H1 (cell line): ENCODE measurements around the gene ADORA1. TPM values are rescaled to one million over a fixed set of nuclear protein-coding genes. Genes with fewer than 3 reads are reported as not detected.
A peak's percentile ranks its signal among the peaks of the same experiment; 100 is the strongest.

ENCODE experiments used
- CTCF ChIA-PET: fragments of 300-600 bp; sonication (Branson Sonifier 250); formaldehyde crosslinking; loops from one replicate; lab custom pipeline; 2021; ENCODE audit not compliant: partially characterized antibody; lab: Charles Lee
- POLR2A ChIA-PET: fragments of 300-600 bp; sonication (Branson Sonifier 250); formaldehyde crosslinking; loops from one replicate; lab custom pipeline; 2021; ENCODE audit warnings: inconsistent platforms; ENCODE audit not compliant: partially characterized antibody; lab: Charles Lee
- DNase-seq, 2 experiments: peaks; one replicate each; pipeline versions ENCODE4 v3.0.0 to v3.0.0-alpha.2; 2010 to 2022; ENCODE audit warnings: low spot score in 2 of 2, low read depth in 1 of 2, mixed read lengths in 1 of 2
- FAIRE-seq: peaks from 2 replicates; lab custom pipeline; 2011; peaks lifted over from hg19 to GRCh38; lab: Jason Lieb, UNC
- H2AFZ ChIP-seq: 2 replicates; pipeline ENCODE4 v1.8.1; 2012; ENCODE audit warnings: low read length, inconsistent platforms
- H2AK5ac ChIP-seq: 2 replicates; pipeline ENCODE4 v1.6.1; 2013; ENCODE audit warnings: low read depth, low read length
- H2BK120ac ChIP-seq: replicated peaks from 2 replicates; pipeline ENCODE3; 2013; ENCODE audit warnings: low read depth, low read length, inconsistent platforms
- H2BK12ac ChIP-seq: 2 replicates; pipeline ENCODE4 v1.6.1; 2013; ENCODE audit warnings: low read depth, low read length
- H2BK15ac ChIP-seq: 2 replicates; pipeline ENCODE4 v1.6.1; 2013; ENCODE audit warnings: low read length
- H2BK20ac ChIP-seq: 2 replicates; pipeline ENCODE4 v1.6.1; 2013; ENCODE audit warnings: low read length
- H2BK5ac ChIP-seq: 2 replicates; pipeline ENCODE4 v1.6.1; 2013; ENCODE audit warnings: low read depth, low read length
- H3K14ac ChIP-seq: 2 replicates; pipeline ENCODE4 v1.6.1; 2013; ENCODE audit warnings: inconsistent platforms; ENCODE audit not compliant: insufficient read length
- H3K18ac ChIP-seq: 2 replicates; pipeline ENCODE4 v1.6.1; 2013; ENCODE audit warnings: low read length; ENCODE audit errors: extremely low read depth
- H3K23ac ChIP-seq: 2 replicates; pipeline ENCODE4 v1.6.1; 2013; ENCODE audit warnings: inconsistent platforms; ENCODE audit not compliant: insufficient read length
- H3K23me2 ChIP-seq: 2 replicates; pipeline ENCODE4 v1.6.1; 2013; ENCODE audit warnings: low read depth, low read length
- H3K27ac ChIP-seq: 2 replicates; pipeline ENCODE4 v1.6.1; 2011; ENCODE audit warnings: low read depth, low read length, inconsistent platforms
- H3K27me3 ChIP-seq, 4 experiments: replicated peaks in 1 of 4; 1 replicate in 1 of 4; 2 replicates in 3 of 4; pipeline versions ENCODE4 v1.6.1 to v1.8.1; 2011 to 2013; ENCODE audit warnings: low read length in 3 of 4, mild to moderate bottlenecking in 3 of 4, inconsistent platforms in 2 of 4, mixed read lengths in 2 of 4, moderate library complexity in 1 of 4; ENCODE audit not compliant: control insufficient read depth in 3 of 4, insufficient read depth in 3 of 4; ENCODE audit errors: extremely low read depth in 1 of 4
- H3K36me3 ChIP-seq, 4 experiments: 2 replicates each; pipeline versions ENCODE4 v1.6.1 to v1.8.1; 2011 to 2013; ENCODE audit warnings: mild to moderate bottlenecking in 4 of 4, low read length in 3 of 4, moderate library complexity in 2 of 4, control low read depth in 1 of 4, inconsistent platforms in 1 of 4; ENCODE audit not compliant: insufficient read depth in 4 of 4, control insufficient read depth in 2 of 4
- H3K4ac ChIP-seq: replicated peaks from 2 replicates; pipeline ENCODE3; 2013; ENCODE audit warnings: low read length, low read depth, mixed read lengths, inconsistent platforms; ENCODE audit not compliant: insufficient read length
- H3K4me1 ChIP-seq, 4 experiments: replicated peaks in 1 of 4; 1 replicate in 1 of 4; 2 replicates in 3 of 4; pipeline versions ENCODE4 v1.6.1 to v1.8.1; 2011 to 2013; ENCODE audit warnings: low read length in 3 of 4, inconsistent platforms in 2 of 4, mixed read lengths in 1 of 4; ENCODE audit not compliant: insufficient read depth in 4 of 4, control insufficient read depth in 3 of 4
- H3K4me2 ChIP-seq, 2 experiments: 2 replicates each; pipeline versions ENCODE4 v1.6.1 to v1.8.1; 2011 to 2013; ENCODE audit warnings: low read depth in 2 of 2, low read length in 2 of 2, control low read depth in 1 of 2, inconsistent platforms in 1 of 2, mild to moderate bottlenecking in 1 of 2; ENCODE audit not compliant: insufficient read depth in 1 of 2
- H3K4me3 ChIP-seq, 4 experiments: fragments of 200-600, 300-600 bp in 1 of 4; sonication (generic), shearing (Covaris generic), sonication (Bioruptor Twin) in 1 of 4; 2 replicates each; pipeline versions ENCODE4 v1.5.1 to v1.8.1; 2011 to 2016; ENCODE audit warnings: low read length in 4 of 4, low read depth in 3 of 4, control low read depth in 2 of 4, inconsistent platforms in 2 of 4, mild to moderate bottlenecking in 2 of 4, mixed read lengths in 1 of 4, moderate library complexity in 1 of 4; ENCODE audit not compliant: insufficient read depth in 2 of 4; ENCODE audit errors: extremely low read depth in 1 of 4
- H3K56ac ChIP-seq: replicated peaks from 2 replicates; pipeline ENCODE3; 2013; ENCODE audit warnings: low read depth, mild to moderate bottlenecking, mixed read lengths, low read length, inconsistent platforms; ENCODE audit not compliant: insufficient read length
- H3K79me1 ChIP-seq: 2 replicates; pipeline ENCODE4 v1.6.1; 2013; ENCODE audit warnings: low read depth, low read length, control low read depth
- H3K79me2 ChIP-seq, 2 experiments: 2 replicates each; pipeline versions ENCODE4 v1.6.1 to v1.8.1; 2012 to 2013; ENCODE audit warnings: low read length in 2 of 2, mild to moderate bottlenecking in 2 of 2, inconsistent platforms in 1 of 2; ENCODE audit not compliant: insufficient read depth in 2 of 2, control insufficient read depth in 1 of 2
- H3K9ac ChIP-seq, 4 experiments: replicated peaks in 1 of 4; 1 replicate in 1 of 4; 2 replicates in 3 of 4; pipeline versions ENCODE4 v1.6.1 to v1.8.1; 2011 to 2013; ENCODE audit warnings: low read depth in 3 of 4, low read length in 3 of 4, control low read depth in 2 of 4, mild to moderate bottlenecking in 2 of 4, moderate library complexity in 2 of 4, inconsistent platforms in 1 of 4; ENCODE audit errors: extremely low read depth in 1 of 4
- H3K9me3 ChIP-seq, 2 experiments: 2 replicates each; pipeline versions ENCODE4 v1.6.1 to v1.8.1; 2012 to 2013; ENCODE audit warnings: mild to moderate bottlenecking in 2 of 2, moderate library complexity in 2 of 2, control low read depth in 1 of 2, inconsistent platforms in 1 of 2, low read depth in 1 of 2, low read length in 1 of 2, mixed read lengths in 1 of 2; ENCODE audit not compliant: insufficient read depth in 2 of 2
- H4K20me1 ChIP-seq, 2 experiments: replicated peaks in 1 of 2; 2 replicates each; pipeline versions ENCODE3 to v1.8.1; 2011 to 2013; ENCODE audit warnings: inconsistent platforms in 2 of 2, low read length in 2 of 2, mild to moderate bottlenecking in 1 of 2; ENCODE audit not compliant: insufficient read depth in 2 of 2, control insufficient read depth in 1 of 2
- H4K5ac ChIP-seq: 2 replicates; pipeline ENCODE4 v1.6.1; 2013; ENCODE audit warnings: low read length, low read depth, mixed read lengths, inconsistent platforms; ENCODE audit not compliant: insufficient read length
- H4K8ac ChIP-seq: 2 replicates; pipeline ENCODE4 v1.8.0; 2013; ENCODE audit warnings: mild to moderate bottlenecking, moderate library complexity, low read length, inconsistent platforms; ENCODE audit not compliant: insufficient read depth; ENCODE audit errors: extremely low read depth
- H4K91ac ChIP-seq: replicated peaks from 2 replicates; pipeline ENCODE3; 2013; ENCODE audit warnings: low read length, mixed read lengths, inconsistent platforms; ENCODE audit not compliant: insufficient read length
- CTCF ChIP-seq, 3 experiments: IDR thresholded peaks; 1 replicate in 2 of 3; 2 replicates in 1 of 3; pipeline versions ENCODE4 v1.5.1 to v1.6.1; 2011; ENCODE audit warnings: low read length in 3 of 3, mild to moderate bottlenecking in 3 of 3, inconsistent platforms in 2 of 3, low read depth in 1 of 3, moderate library complexity in 1 of 3; ENCODE audit not compliant: insufficient read depth in 1 of 3; ENCODE audit errors: control extremely low read depth in 1 of 3
- JUN ChIP-seq: IDR thresholded peaks from 2 replicates; pipeline ENCODE4 v1.6.1; 2011; ENCODE audit warnings: low read depth, mild to moderate bottlenecking, improper control_type of control experiment, low read length
- NRF1 ChIP-seq: IDR thresholded peaks from 2 replicates; pipeline ENCODE4 v1.6.1; 2011; ENCODE audit warnings: mild to moderate bottlenecking, low read depth, low read length, improper control_type of control experiment
- RBBP5 ChIP-seq: IDR thresholded peaks from 2 replicates; pipeline ENCODE4 v1.7.1; 2012; ENCODE audit warnings: low read depth, mild to moderate bottlenecking, inconsistent platforms, low read length, moderate library complexity, borderline replicate concordance
- TCF12 ChIP-seq: IDR thresholded peaks from 2 replicates; pipeline ENCODE4 v1.6.1; 2011; ENCODE audit warnings: low read depth, mild to moderate bottlenecking, low read length
- WGBS, 2 experiments: shearing (Covaris generic) in 1 of 2; methylation state at CpG; one replicate each; pipeline versions ENCODE4 v1.1.6 to v1.1.7; 2013 to 2015; ENCODE audit warnings: low lambda C conversion rate in 2 of 2, mixed read lengths in 2 of 2, inconsistent platforms in 1 of 2, low coverage in 1 of 2, missing lambda C conversion rate in 1 of 2; ENCODE audit not compliant: insufficient replicate concordance in 2 of 2, insufficient coverage in 1 of 2, insufficient read length in 1 of 2; ENCODE audit errors: extremely low coverage in 1 of 2, missing lambda C conversion rate in 1 of 2; 5-methylcytosine and 5-hydroxymethylcytosine counted together
- long read RNA-seq, 2 experiments: library from RNA in 1 of 2; library from capped mRNA in 1 of 2; stranded (forward); transcript quantifications; one replicate each; pipeline ENCODE4 v2.0.0, GENCODE V29; 2021; ENCODE audit warnings: inconsistent platforms in 1 of 2
- polyA minus RNA-seq, 3 experiments: library from RNA; depleted of rRNA, polyadenylated mRNA; stranded (reverse); fragments of >200 nt; gene quantifications; 1 replicate in 2 of 3; 2 replicates in 1 of 3; pipeline ENCODE4 v1.2.3, GENCODE V29; 2011
- polyA plus RNA-seq, 7 experiments: library from polyadenylated mRNA; depleted of rRNA in 3 of 7; stranded (reverse) in 5 of 7; unstranded in 2 of 7; fragments of >200 nt in 5 of 7; fragments of 200-250 nt in 2 of 7; gene quantifications; 1 replicate in 5 of 7; 2 replicates in 1 of 7; 4 replicates in 1 of 7; pipeline versions ENCODE4 v1.2.1 to v1.2.3, GENCODE V29; 2011 to 2013; ENCODE audit warnings: missing spikeins in 2 of 7, mixed read lengths in 2 of 7
- total RNA-seq: library from RNA; stranded (reverse); fragmentation: NEBNext Ultra II Directional; extraction: Animal tissue kit (Norgen Biotek cat#: 25700); gene quantifications from 2 replicates; pipeline ENCODE4 v1.2.1, GENCODE V29; 2021

ADORA1 gene
- total RNA-seq (3.3 and 3.5 TPM in 2 replicates), polyA plus RNA-seq (2011; rRNA removed) (6.7 and 12.2 TPM in 2 replicates), polyA minus RNA-seq (2011; rRNA and poly(A)+ RNA removed) (4.0 and 6.8 TPM in 2 replicates)
- polyA plus RNA-seq (2011; cell fraction: cytosol; rRNA removed): 3.4 TPM
- 6.7 TPM for polyA plus RNA-seq (2011; cell fraction: nucleus; rRNA removed)
- polyA plus RNA-seq (2012, experiment 1 of 2): 1.7 to 4.4 TPM (median 3.6 TPM) in 4 replicates
- polyA plus RNA-seq (2012, experiment 2 of 2): 4.7 TPM
- 4.9 TPM for polyA plus RNA-seq (2013, experiment 1 of 2)
- polyA plus RNA-seq (2013, experiment 2 of 2): 6.0 TPM
- polyA minus RNA-seq (2011; cell fraction: cytosol; rRNA and poly(A)+ RNA removed): 2.0 TPM
- polyA minus RNA-seq (2011; cell fraction: nucleus; rRNA and poly(A)+ RNA removed): 3.7 TPM
- long read RNA-seq, experiment 1, partial matches to known transcripts: 0 of 1 reads
- long read RNA-seq, experiment 1, other reads (novel, unspliced or antisense): 1 of 1 reads
- long read RNA-seq, experiment 2: 0 reads

GRCh38 chr1:203127666-203128430, at the start of gene ADORA1:
TSS of gene ADORA1 (plus strand) at chr1:203127726. CDS start at chr1:203128842, 1,116 bp downstream.
- FAIRE-seq: no peak
- TF ChIP-seq NRF1: no peak
- peak in 2 of 3 experiments; percentile 14 to 17; a peak in 2 of 4 replicates for TF ChIP-seq CTCF (IDR thresholded peaks at IDR 0.05; ENCODE audit: control extremely low read depth in 1 of 3, insufficient read depth in 1 of 3, low read depth in 1 of 3, low read length in 3 of 3)
- TF ChIP-seq RBBP5: peak; percentile 22; the same call in 1 of the 2 replicates
- TF ChIP-seq JUN: no peak
- TF ChIP-seq TCF12: no peak

More at GRCh38 chr1:203127666-203128430, at the start of gene ADORA1:
- H3K56ac ChIP-seq: no peak within 1 kb of the TSS
- H2BK12ac ChIP-seq: peak within 1 kb of the TSS; percentile 71; the same call in 1 of the 2 replicates
- H4K20me1 ChIP-seq: no peaks in the 10 kb centered on the region
- peak within 1 kb of the TSS; percentile 87; the same call in 1 of the 2 replicates for H2AFZ ChIP-seq
- peak within 1 kb of the TSS; percentile 90 for H2BK15ac ChIP-seq
- no peaks in the 10 kb centered on the region for H3K36me3 ChIP-seq
- H3K9ac ChIP-seq: no peak within 1 kb of the TSS; a peak in 1 of 7 replicates
- no peak within 1 kb of the TSS for H4K5ac ChIP-seq
- WGBS, 2 experiments: 5% methylated on average over 35 of the region's 51 CpGs; no CpG with 5 or more reads in 1 of the 2 experiments
- H3K9me3 ChIP-seq: no peaks in the 10 kb centered on the region
- H2BK120ac ChIP-seq: no peak within 1 kb of the TSS
- peak within 1 kb of the TSS; percentile 48; the same call in 1 of the 2 replicates for H2BK20ac ChIP-seq
- H3K27ac ChIP-seq: no peak within 1 kb of the TSS
- no peak within 1 kb of the TSS; the same call in 1 of the 2 replicates for H3K18ac ChIP-seq
- H3K23me2 ChIP-seq: peaks cover 2% of the 10 kb centered on the region; the same call in 1 of the 2 replicates
- H3K79me2 ChIP-seq: no peaks in the 10 kb centered on the region
- peak within 1 kb of the TSS; percentile 69 for H4K91ac ChIP-seq
- H3K14ac ChIP-seq: no peak within 1 kb of the TSS
- peaks cover 5 to 32% (median 18%) of the 10 kb centered on the region in 4 experiments for H3K27me3 ChIP-seq
- H3K79me1 ChIP-seq: no peaks in the 10 kb centered on the region
- no peak within 1 kb of the TSS for H2AK5ac ChIP-seq
- no peak within 1 kb of the TSS for H2BK5ac ChIP-seq
- peak within 1 kb of the TSS; percentile 16 to 64 (median 56) for H3K4me3 ChIP-seq
- H3K4me2 ChIP-seq: peak within 1 kb of the TSS; percentile 62 to 83
- ChIA-PET CTCF (interaction anchor here (0.6 to 49.1 kb wide), 30 partner anchors 9 to 348 kb away, joined by 3 to 1071 read pairs (median 4); partner anchors contain the start of genes CHI3L1, MYBPH, MYOG and PPFIA4), POLR2A (interaction anchor here (0.6 to 1.6 kb wide), 5 partner anchors 8 to 270 kb away, joined by 3 to 8 read pairs (median 4); no protein-coding TSS in a partner anchor)
- H3K4me1 ChIP-seq: peaks cover 3 to 22% (median 13%) of the 10 kb centered on the region in 4 experiments
- no peak within 1 kb of the TSS for H3K4ac ChIP-seq
- peak within 1 kb of the TSS; percentile 90 for H4K8ac ChIP-seq
- H3K23ac ChIP-seq: no peak within 1 kb of the TSS
- DNase-seq: peak in 1 of 2 experiments; percentile 82
